ENCODE data around the gene TSSK6.
A peak's percentile ranks its signal among the peaks of the same experiment; 100 is the strongest.

DNA sequence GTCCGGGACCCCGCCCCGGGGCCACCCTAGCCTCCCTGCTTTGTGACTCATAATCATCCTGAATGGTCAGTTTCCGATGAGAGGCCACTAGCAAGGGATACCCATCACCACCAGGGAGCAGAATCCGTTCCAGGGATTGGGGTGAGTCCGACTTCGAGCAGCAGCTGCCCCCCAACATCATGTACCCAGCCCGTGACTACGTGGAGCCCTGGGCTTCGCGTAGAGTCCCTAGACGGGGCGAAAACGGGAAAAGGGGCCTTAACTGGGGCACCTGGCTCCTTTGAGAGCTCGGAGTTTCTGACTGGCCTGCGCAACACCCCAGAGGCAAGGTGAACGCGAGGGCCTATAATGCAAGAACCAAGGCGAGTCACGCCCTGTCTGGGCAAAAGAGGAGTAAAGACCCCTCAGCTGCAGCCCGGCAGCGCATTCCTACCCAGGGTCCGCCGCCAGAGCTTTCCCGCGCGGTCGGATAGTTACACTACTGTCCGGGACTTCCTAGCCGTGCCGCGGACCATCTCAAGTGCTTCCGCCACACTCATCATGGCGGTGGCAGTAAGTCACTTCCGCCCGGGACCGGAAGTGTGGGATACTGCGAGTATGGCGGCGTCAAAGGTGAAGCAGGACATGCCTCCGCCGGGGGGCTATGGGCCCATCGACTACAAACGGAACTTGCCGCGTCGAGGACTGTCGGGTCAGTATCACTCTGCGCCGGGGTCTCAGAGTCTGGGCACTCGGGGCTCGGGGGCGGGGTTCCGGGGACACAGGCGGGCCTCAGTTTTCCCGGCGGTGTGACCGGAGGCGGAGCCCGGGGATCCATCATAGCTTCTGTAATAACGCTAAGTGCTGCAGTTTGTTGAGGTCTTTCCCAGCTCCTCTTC lies 533 bp upstream of the TSSK6 start, which contains the start of gene NDUFA13:
- TF ChIP-seq POLR2A (IDR thresholded peaks at IDR 0.05) = peak in 1 of 2 donors; percentile 73
- TF ChIP-seq, protein P1, sequence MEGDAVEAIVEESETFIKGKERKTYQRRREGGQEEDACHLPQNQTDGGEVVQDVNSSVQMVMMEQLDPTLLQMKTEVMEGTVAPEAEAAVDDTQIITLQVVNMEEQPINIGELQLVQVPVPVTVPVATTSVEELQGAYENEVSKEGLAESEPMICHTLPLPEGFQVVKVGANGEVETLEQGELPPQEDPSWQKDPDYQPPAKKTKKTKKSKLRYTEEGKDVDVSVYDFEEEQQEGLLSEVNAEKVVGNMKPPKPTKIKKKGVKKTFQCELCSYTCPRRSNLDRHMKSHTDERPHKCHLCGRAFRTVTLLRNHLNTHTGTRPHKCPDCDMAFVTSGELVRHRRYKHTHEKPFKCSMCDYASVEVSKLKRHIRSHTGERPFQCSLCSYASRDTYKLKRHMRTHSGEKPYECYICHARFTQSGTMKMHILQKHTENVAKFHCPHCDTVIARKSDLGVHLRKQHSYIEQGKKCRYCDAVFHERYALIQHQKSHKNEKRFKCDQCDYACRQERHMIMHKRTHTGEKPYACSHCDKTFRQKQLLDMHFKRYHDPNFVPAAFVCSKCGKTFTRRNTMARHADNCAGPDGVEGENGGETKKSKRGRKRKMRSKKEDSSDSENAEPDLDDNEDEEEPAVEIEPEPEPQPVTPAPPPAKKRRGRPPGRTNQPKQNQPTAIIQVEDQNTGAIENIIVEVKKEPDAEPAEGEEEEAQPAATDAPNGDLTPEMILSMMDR (IDR thresholded peaks at IDR 0.05) = no peak
